ENCODE data around the gene WIPF2. TPM values are rescaled to one million over a fixed set of nuclear protein-coding genes. Genes with fewer than 3 reads are reported as not detected.

The WIPF2 gene
- total RNA-seq, 1 experiment from 2014 or later = 6.0 TPM

DNA sequence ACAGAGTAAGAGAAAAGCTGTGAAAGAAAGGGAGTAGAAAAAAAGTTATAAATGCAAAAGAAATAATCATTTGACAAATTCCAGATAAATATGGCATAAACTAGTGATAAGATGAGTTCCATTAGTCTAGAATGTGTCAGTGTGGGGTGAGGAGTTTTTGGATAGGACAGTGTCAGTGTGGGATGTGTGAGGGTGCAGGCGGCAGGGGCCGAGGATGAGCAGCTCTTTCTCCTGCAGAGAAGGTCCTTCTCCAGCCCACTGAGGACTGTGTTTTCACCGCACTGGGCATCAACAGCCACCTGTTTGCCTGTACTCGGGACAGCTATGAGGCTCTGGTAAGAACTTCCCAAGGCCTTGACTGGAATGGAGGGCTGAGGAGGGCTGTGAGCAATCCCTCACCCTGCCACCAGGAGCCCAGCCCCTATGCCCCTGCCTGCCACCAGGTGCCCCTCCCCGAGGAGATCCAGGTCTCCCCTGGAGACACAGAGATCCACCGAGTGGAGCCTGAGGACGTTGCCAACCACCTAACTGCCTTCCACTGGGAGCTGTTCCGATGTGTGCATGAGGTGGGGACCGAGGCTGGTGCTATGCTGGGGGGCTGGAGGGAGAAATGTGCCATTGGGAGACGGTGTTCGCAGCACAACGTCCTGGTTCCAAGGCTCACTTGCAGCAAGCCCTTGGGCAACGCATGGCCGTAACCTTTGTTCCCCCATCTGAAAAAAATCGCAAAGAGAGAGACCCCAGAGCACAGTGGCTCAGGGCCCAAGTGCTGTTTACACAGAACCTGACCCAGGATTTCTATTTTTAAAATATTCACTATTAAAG lies 28.7 kb upstream of the WIPF2 start:
- DNase-seq (peak; percentile 28), ATAC-seq (peak; percentile 57; the same call in 1 of the 2 replicates)
- Histone ChIP-seq H3K4me2 (ENCODE audit: low read length) (peak overlapping the region; percentile 91), H3K9ac (ENCODE audit: low read length) (no peak overlapping the region; the same call in 1 of the 2 replicates), H3K4me1 (ENCODE audit: insufficient read depth, low read length) (peaks cover 11% of the 10 kb centered on the region), H3K9me3 (ENCODE audit: low read length) (no peaks in the 10 kb centered on the region), H3K36me3 (ENCODE audit: low read depth, low read length) (no peaks in the 10 kb centered on the region), H4K20me1 (ENCODE audit: low read length) (no peaks in the 10 kb centered on the region), H3K27ac (ENCODE audit: low read length) (no peak overlapping the region), H3K9me2 (replicated peaks; ENCODE audit: low read length) (no peaks in the 10 kb centered on the region), H2AFZ (ENCODE audit: low read length) (no peak overlapping the region), H3K4me3 (ENCODE audit: low read length) (peak overlapping the region; percentile 73; the same call in 1 of the 2 replicates), H3F3A (ENCODE audit: low read length, unreplicated experiment) (no peaks in the 10 kb centered on the region), H3K27me3 (ENCODE audit: low read length) (no peaks in the 10 kb centered on the region), H3K79me2 (ENCODE audit: low read length) (no peaks in the 10 kb centered on the region)
- no peak for TF ChIP-seq EZH2 (IDR thresholded peaks at IDR 0.05; ENCODE audit: low read length, unreplicated experiment)
- TF ChIP-seq, protein P1, sequence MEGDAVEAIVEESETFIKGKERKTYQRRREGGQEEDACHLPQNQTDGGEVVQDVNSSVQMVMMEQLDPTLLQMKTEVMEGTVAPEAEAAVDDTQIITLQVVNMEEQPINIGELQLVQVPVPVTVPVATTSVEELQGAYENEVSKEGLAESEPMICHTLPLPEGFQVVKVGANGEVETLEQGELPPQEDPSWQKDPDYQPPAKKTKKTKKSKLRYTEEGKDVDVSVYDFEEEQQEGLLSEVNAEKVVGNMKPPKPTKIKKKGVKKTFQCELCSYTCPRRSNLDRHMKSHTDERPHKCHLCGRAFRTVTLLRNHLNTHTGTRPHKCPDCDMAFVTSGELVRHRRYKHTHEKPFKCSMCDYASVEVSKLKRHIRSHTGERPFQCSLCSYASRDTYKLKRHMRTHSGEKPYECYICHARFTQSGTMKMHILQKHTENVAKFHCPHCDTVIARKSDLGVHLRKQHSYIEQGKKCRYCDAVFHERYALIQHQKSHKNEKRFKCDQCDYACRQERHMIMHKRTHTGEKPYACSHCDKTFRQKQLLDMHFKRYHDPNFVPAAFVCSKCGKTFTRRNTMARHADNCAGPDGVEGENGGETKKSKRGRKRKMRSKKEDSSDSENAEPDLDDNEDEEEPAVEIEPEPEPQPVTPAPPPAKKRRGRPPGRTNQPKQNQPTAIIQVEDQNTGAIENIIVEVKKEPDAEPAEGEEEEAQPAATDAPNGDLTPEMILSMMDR (conservative IDR thresholded peaks at IDR 0.05; ENCODE audit: low read depth, low read length) = peak; percentile 43
- TSS peak; percentile 50 for BruUV-seq (replicated peaks)
- intact Hi-C loops (cut with micrococcal nuclease) = no loop called here
- CTCF ChIA-PET = interaction anchor here (0.6 to 0.8 kb wide), 3 partner anchors 77 to 253 kb away, joined by 3 to 5 read pairs (median 3); no protein-coding TSS in a partner anchor
- POLR2A ChIA-PET (ENCODE audit: unreplicated experiment) = interaction anchor here (0.6 kb wide), 2 partner anchors 132 to 176 kb away, joined by 3 to 4 read pairs; no protein-coding TSS in a partner anchor

DNA sequence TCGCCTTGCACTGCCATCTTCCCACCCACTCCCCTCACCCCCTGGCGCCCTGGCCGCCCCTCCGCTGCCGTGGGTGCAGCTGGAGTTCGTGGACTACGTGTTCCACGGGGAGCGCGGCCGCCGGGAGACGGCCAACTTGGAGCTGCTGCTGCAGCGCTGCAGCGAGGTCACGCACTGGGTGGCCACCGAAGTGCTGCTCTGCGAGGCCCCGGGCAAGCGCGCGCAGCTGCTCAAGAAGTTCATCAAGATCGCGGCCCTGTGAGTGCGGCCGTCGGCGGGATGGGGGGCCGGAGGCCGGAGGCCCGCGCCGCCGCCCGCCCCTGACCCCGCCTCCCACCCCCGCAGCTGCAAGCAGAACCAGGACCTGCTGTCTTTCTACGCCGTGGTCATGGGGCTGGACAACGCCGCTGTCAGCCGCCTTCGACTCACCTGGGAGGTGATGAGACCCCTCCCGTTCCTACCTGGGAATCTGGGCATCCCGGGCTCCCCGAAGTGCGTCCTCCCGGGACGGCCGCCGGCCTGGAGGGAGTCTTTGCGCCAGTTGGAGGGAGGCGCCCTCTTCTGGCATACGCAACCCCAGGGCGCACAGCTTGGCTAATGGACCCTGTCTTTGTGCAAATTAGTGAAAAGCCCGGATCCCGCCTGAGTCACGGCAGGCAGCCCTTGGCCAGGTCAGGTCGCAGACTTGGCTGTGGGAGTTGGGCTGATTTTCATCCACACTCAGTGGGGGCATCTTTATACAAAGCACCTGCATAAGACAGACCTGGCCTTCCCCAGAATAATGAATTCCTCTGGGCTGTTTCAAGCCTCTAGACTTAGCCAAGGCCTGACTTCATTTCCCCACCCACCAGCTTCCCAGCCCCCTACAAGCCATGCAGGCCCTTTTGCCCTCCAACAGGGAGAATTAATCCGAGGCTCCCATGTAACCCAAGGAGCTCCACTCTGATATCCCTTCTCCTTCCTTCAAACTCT lies 27.6 kb upstream of the WIPF2 start:
- POLR2A ChIA-PET (ENCODE audit: unreplicated experiment) = interaction anchor here (0.6 kb wide), 1 partner anchor 177 kb away, joined by 4 read pairs; no protein-coding TSS in a partner anchor
- peak; percentile 88 for ATAC-seq
- TF ChIP-seq, protein P1 (conservative IDR thresholded peaks at IDR 0.05; ENCODE audit: low read depth, low read length) = peak; percentile 76
- no peak for TF ChIP-seq EZH2phosphoT487 (IDR thresholded peaks at IDR 0.05; ENCODE audit: borderline replicate concordance, low read length)
- CTCF ChIA-PET = interaction anchor here (0.5 to 1.5 kb wide), 5 partner anchors 54 to 252 kb away, joined by 3 to 7 read pairs (median 5); no protein-coding TSS in a partner anchor
- intact Hi-C loops (cut with micrococcal nuclease) = no loop called here
- H3F3A ChIP-seq (ENCODE audit: low read length, unreplicated experiment) = no peaks in the 10 kb centered on the region
- H3K9me2 ChIP-seq (replicated peaks; ENCODE audit: low read length) = no peaks in the 10 kb centered on the region
- H3K9ac ChIP-seq (ENCODE audit: low read length) = peak overlapping the region; percentile 33; the same call in 1 of the 2 replicates
- peak overlapping the region; percentile 73 for H3K4me3 ChIP-seq (ENCODE audit: low read length)
- H3K4me2 ChIP-seq (ENCODE audit: low read length) = peak overlapping the region; percentile 91
- H2AFZ ChIP-seq (ENCODE audit: low read length) = peak overlapping the region; percentile 91
- no peaks in the 10 kb centered on the region for H3K36me3 ChIP-seq (ENCODE audit: low read depth, low read length)
- H3K27ac ChIP-seq (ENCODE audit: low read length) = no peak overlapping the region
- no peaks in the 10 kb centered on the region for H4K20me1 ChIP-seq (ENCODE audit: low read length)
- no peaks in the 10 kb centered on the region for H3K79me2 ChIP-seq (ENCODE audit: low read length)
- peak; percentile 74 for DNase-seq
- no TSS peak for BruUV-seq (replicated peaks)
- H3K9me3 ChIP-seq (ENCODE audit: low read length) = no peaks in the 10 kb centered on the region
- peaks cover 11% of the 10 kb centered on the region for H3K4me1 ChIP-seq (ENCODE audit: insufficient read depth, low read length)
- no peaks in the 10 kb centered on the region for H3K27me3 ChIP-seq (ENCODE audit: low read length)
